Activated CD4-positive, alpha-beta T cell treated with anti-CD3 and anti-CD28 coated beads for 36 hours (primary cell): ENCODE data around the gene DYNLT1. TPM values are rescaled to one million over a fixed set of nuclear protein-coding genes. Genes with fewer than 3 reads are reported as not detected.
A peak's percentile ranks its signal among the peaks of the same experiment; 100 is the strongest.
"Not testable (repeated sequence)": the region's sequence is repeated elsewhere in the genome, so short reads cannot be mapped to it uniquely, and the experiment has no call there.

ENCODE experiments used
- ATAC-seq: fragments of 200-7000 bp; cut with Tn5 transposase; one replicate; pipeline ENCODE4 v1.10.0; 2021; ENCODE audit warnings: mild to moderate bottlenecking, moderate library complexity
- CTCF ChIA-PET: fragments of 350-600 bp; sonication (Branson Sonifier 250); formaldehyde crosslinking; loops from one replicate; lab custom pipeline; 2021; ENCODE audit warnings: antibody characterized with exemption; lab: Charles Lee
- POLR2A ChIA-PET: fragments of 350-600 bp; sonication (Branson Sonifier 250); formaldehyde crosslinking; loops from one replicate; lab custom pipeline; 2021; ENCODE audit warnings: antibody characterized with exemption, inconsistent platforms; lab: Charles Lee
- DNase-seq: peaks from one replicate; pipeline ENCODE4 v3.0.0-alpha.2; 2020
- H3K27ac Mint-ChIP-seq: one replicate; pipeline ENCODE4 v1.8.0; 2021; ENCODE audit warnings: mixed read lengths
- H3K27me3 Mint-ChIP-seq: one replicate; pipeline ENCODE4 v1.8.0; 2021; ENCODE audit warnings: mixed read lengths
- H3K36me3 Mint-ChIP-seq: one replicate; pipeline ENCODE4 v1.8.0; 2021; ENCODE audit warnings: low read depth, mixed read lengths
- H3K4me1 Mint-ChIP-seq: one replicate; pipeline ENCODE4 v1.8.0; 2021; ENCODE audit warnings: mixed read lengths
- H3K4me3 Mint-ChIP-seq: one replicate; pipeline ENCODE4 v1.8.0; 2021; ENCODE audit warnings: mild to moderate bottlenecking, moderate library complexity, mixed read lengths
- H3K9me3 Mint-ChIP-seq: one replicate; pipeline ENCODE4 v1.8.0; 2021; ENCODE audit warnings: low read depth, mixed read lengths
- intact Hi-C, 2 experiments: fragments of 100-400 bp; cut with DNase I in 1 of 2; cut with micrococcal nuclease in 1 of 2; formaldehyde crosslinking; loops; one replicate each; pipeline versions ENCODE4 v1.14.2 to v1.15.1; 2022 to 2024; cut with DNase I, micrococcal nuclease
- total RNA-seq, 2 experiments: library from RNA; stranded (reverse); gene quantifications; one replicate each; pipeline ENCODE4 v1.2.3, GENCODE V29; 2021

The DYNLT1 gene
- total RNA-seq, 2 experiments from 2014 or later = 116 to 118 TPM

- H3K27me3 Mint-ChIP-seq = no peaks in the 10 kb centered on the region
- no peaks in the 10 kb centered on the region for H3K9me3 Mint-ChIP-seq
- ATAC-seq (no peak), DNase-seq (no peak)
- peaks cover 88% of the 10 kb centered on the region for H3K36me3 Mint-ChIP-seq
- POLR2A ChIA-PET = interaction anchor here (1.0 to 2.1 kb wide), 3 partner anchors 10 to 20 kb away, joined by 3 to 6 read pairs (median 3); no protein-coding TSS in a partner anchor
- intact Hi-C loops = no loop called here
- H3K4me3 Mint-ChIP-seq = peak overlapping the region; percentile 10
- CTCF ChIA-PET = interaction anchor here (0.6 to 4.7 kb wide), 6 partner anchors 12 to 332 kb away, joined by 3 to 26 read pairs (median 4); no protein-coding TSS in a partner anchor
- no peak overlapping the region for H3K27ac Mint-ChIP-seq
- peaks cover 35% of the 10 kb centered on the region for H3K4me1 Mint-ChIP-seq
These were observed 18.5 kb upstream of the DYNLT1 start for GRCh38 chr6:158662954-158663624.

- POLR2A ChIA-PET = interaction anchor here (1.0 to 2.1 kb wide), 2 partner anchors 14 to 20 kb away, joined by 3 to 6 read pairs; no protein-coding TSS in a partner anchor
- CTCF ChIA-PET = interaction anchor here (0.7 to 4.7 kb wide), 5 partner anchors 10 to 35 kb away, joined by 4 to 26 read pairs (median 5); no protein-coding TSS in a partner anchor
These were observed 18.0 kb upstream of the DYNLT1 start for GRCh38 chr6:158662607-158662953.

GRCh38 chr6:158661156-158661685 lies 16.7 kb upstream of the DYNLT1 start:
- peaks cover 82% of the 10 kb centered on the region for H3K36me3 Mint-ChIP-seq
- POLR2A ChIA-PET = interaction anchor here (0.7 kb wide), 1 partner anchor 250 kb away, joined by 3 read pairs; no protein-coding TSS in a partner anchor
- no peaks in the 10 kb centered on the region for H3K9me3 Mint-ChIP-seq
- intact Hi-C loops = no loop called here
- CTCF ChIA-PET = interaction anchor here (1.1 to 4.7 kb wide), 5 partner anchors 16 to 36 kb away, joined by 3 to 26 read pairs (median 8); partner anchors contain the start of gene DYNLT1
- no peak overlapping the region for H3K27ac Mint-ChIP-seq
- no peak overlapping the region for H3K4me3 Mint-ChIP-seq
- H3K27me3 Mint-ChIP-seq = no peaks in the 10 kb centered on the region
- ATAC-seq (no peak), DNase-seq (no peak)
- H3K4me1 Mint-ChIP-seq = peaks cover 44% of the 10 kb centered on the region

More at GRCh38 chr6:158662607-158662953, 18.0 kb upstream of the DYNLT1 start:
- Mint-ChIP-seq H3K4me3 (no peak overlapping the region), H3K36me3 (peaks cover 85% of the 10 kb centered on the region), H3K4me1 (peaks cover 35% of the 10 kb centered on the region), H3K27ac (no peak overlapping the region), H3K9me3 (no peaks in the 10 kb centered on the region), H3K27me3 (no peaks in the 10 kb centered on the region)
- no peak for ATAC-seq
- intact Hi-C loops = no loop called here
- no peak for DNase-seq

- intact Hi-C loops = no loop called here
- Mint-ChIP-seq H3K27me3 (no peaks in the 10 kb centered on the region), H3K4me1 (peaks cover 53% of the 10 kb centered on the region), H3K36me3 (peaks cover 82% of the 10 kb centered on the region), H3K27ac (no peak overlapping the region), H3K4me3 (no peak overlapping the region), H3K9me3 (no peaks in the 10 kb centered on the region)
- ATAC-seq (peak; percentile 65), DNase-seq (peak; percentile 61)
- POLR2A ChIA-PET = interaction anchor here (0.6 to 0.9 kb wide), 2 partner anchors 17 to 120 kb away, joined by 3 to 4 read pairs; no protein-coding TSS in a partner anchor
- CTCF ChIA-PET = interaction anchor here (0.7 to 4.7 kb wide), 14 partner anchors 10 to 37 kb away, joined by 3 to 26 read pairs (median 4); partner anchors contain the start of genes DYNLT1 and SYTL3
These were observed 15.8 kb upstream of the DYNLT1 start for GRCh38 chr6:158660333-158660754.

GRCh38 chr6:158656986-158657385 lies 12.4 kb upstream of the DYNLT1 start:
- H3K4me1 Mint-ChIP-seq = peaks cover 71% of the 10 kb centered on the region
- intact Hi-C loops, ATAC-seq: not testable (repeated sequence)

GRCh38 chr6:158655569-158656450 lies 11.3 kb upstream of the DYNLT1 start:
- ChIA-PET POLR2A (interaction anchor here (0.6 kb wide), 1 partner anchor 1191 kb away, joined by 3 read pairs; no protein-coding TSS in a partner anchor), CTCF (interaction anchor here (0.6 to 1.3 kb wide), 3 partner anchors 9 to 471 kb away, joined by 3 to 4 read pairs (median 4); partner anchors contain the start of gene DYNLT1)
- intact Hi-C loops = no loop called here
- peaks cover 86% of the 10 kb centered on the region for H3K36me3 Mint-ChIP-seq
- H3K27me3 Mint-ChIP-seq = no peaks in the 10 kb centered on the region
- H3K27ac Mint-ChIP-seq = peak overlapping the region; percentile 99
- ATAC-seq = no peak
- peaks cover 73% of the 10 kb centered on the region for H3K4me1 Mint-ChIP-seq
- no peak for DNase-seq
- no peaks in the 10 kb centered on the region for H3K9me3 Mint-ChIP-seq
- H3K4me3 Mint-ChIP-seq = peak overlapping the region; percentile 81

More at GRCh38 chr6:158656986-158657385, 12.4 kb upstream of the DYNLT1 start:
- DNase-seq, H3K4me3 Mint-ChIP-seq, CTCF ChIA-PET, POLR2A ChIA-PET, H3K27me3 Mint-ChIP-seq, H3K9me3 Mint-ChIP-seq: not testable (repeated sequence)
- peak overlapping the region; percentile 1 for H3K27ac Mint-ChIP-seq
- H3K36me3 Mint-ChIP-seq = peaks cover 81% of the 10 kb centered on the region

- peak overlapping the region; percentile 99 for H3K27ac Mint-ChIP-seq
- no peaks in the 10 kb centered on the region for H3K9me3 Mint-ChIP-seq
- intact Hi-C loops = loop anchor here in 1 of 2 experiments (5.0 kb wide), 3 partner anchors 423 to 1037 kb away; partner anchors contain the start of genes SOD2 and SYNJ2
- peaks cover 66% of the 10 kb centered on the region for H3K4me1 Mint-ChIP-seq
- no peak for DNase-seq
- H3K4me3 Mint-ChIP-seq = peak overlapping the region; percentile 81
- CTCF ChIA-PET = interaction anchor here (0.6 to 1.3 kb wide), 3 partner anchors 9 to 470 kb away, joined by 3 to 4 read pairs (median 4); partner anchors contain the start of gene DYNLT1
- POLR2A ChIA-PET = interaction anchor here (0.7 kb wide), 1 partner anchor 1080 kb away, joined by 3 read pairs; no protein-coding TSS in a partner anchor
- no peaks in the 10 kb centered on the region for H3K27me3 Mint-ChIP-seq
- peaks cover 82% of the 10 kb centered on the region for H3K36me3 Mint-ChIP-seq
- no peak for ATAC-seq
These were observed 10.5 kb upstream of the DYNLT1 start for GRCh38 chr6:158654960-158655489.

GRCh38 chr6:158654498-158654897 lies 10.0 kb upstream of the DYNLT1 start:
- ChIA-PET CTCF (interaction anchor here (1.2 to 1.3 kb wide), 2 partner anchors 8 to 10 kb away, joined by 3 to 4 read pairs; partner anchors contain the start of gene DYNLT1), POLR2A (interaction anchor here (0.7 kb wide), 1 partner anchor 1080 kb away, joined by 3 read pairs; no protein-coding TSS in a partner anchor)
- no peaks in the 10 kb centered on the region for H3K9me3 Mint-ChIP-seq
- peak overlapping the region; percentile 99 for H3K27ac Mint-ChIP-seq
- H3K27me3 Mint-ChIP-seq = no peaks in the 10 kb centered on the region
- H3K4me1 Mint-ChIP-seq = peaks cover 64% of the 10 kb centered on the region
- ATAC-seq = no peak
- peak overlapping the region; percentile 81 for H3K4me3 Mint-ChIP-seq
- H3K36me3 Mint-ChIP-seq = peaks cover 79% of the 10 kb centered on the region
- no peak for DNase-seq
- intact Hi-C loops = loop anchor here in 1 of 2 experiments (5.0 kb wide), 3 partner anchors 422 to 1038 kb away; partner anchors contain the start of genes SOD2 and SYNJ2

GRCh38 chr6:158653577-158654354 lies 9.2 kb upstream of the DYNLT1 start:
- intact Hi-C loops = loop anchor here (1.0 to 5.0 kb wide), 12 partner anchors 8 to 1039 kb away; partner anchors contain the start of genes DYNLT1 (in 1 of the 2), SOD2 (in 1 of the 2) and SYNJ2 (in 1 of the 2)
- Mint-ChIP-seq H3K36me3 (peaks cover 71% of the 10 kb centered on the region), H3K9me3 (no peaks in the 10 kb centered on the region), H3K4me1 (peaks cover 64% of the 10 kb centered on the region), H3K27me3 (no peaks in the 10 kb centered on the region), H3K27ac (peak overlapping the region; percentile 99), H3K4me3 (peak overlapping the region; percentile 81)
- DNase-seq (peak; percentile 94), ATAC-seq (peak; percentile 47)
- ChIA-PET CTCF (interaction anchor here (0.5 to 1.8 kb wide), 6 partner anchors 10 to 1107 kb away, joined by 3 to 11 read pairs (median 3); partner anchors contain the start of gene DYNLT1), POLR2A (interaction anchor here (0.6 to 2.4 kb wide), 9 partner anchors 10 to 446 kb away, joined by 3 to 71 read pairs (median 8); partner anchors contain the start of gene DYNLT1)
